ENCODE data around the gene HMGB3.

- TF ChIP-seq POLR2AphosphoS5 (IDR thresholded peaks at IDR 0.05; ENCODE audit: low read depth, low read length) (no peak), CTCF (IDR thresholded peaks at IDR 0.05) (no peak), REST (IDR thresholded peaks at IDR 0.05; ENCODE audit: insufficient read depth in 1 of 2, low read depth in 2 of 2, low read length in 1 of 2) (no peak), TCF7L2 (IDR thresholded peaks at IDR 0.05; ENCODE audit: low read depth, low read length) (no peak), SIN3A (IDR thresholded peaks at IDR 0.05; ENCODE audit: borderline replicate concordance, insufficient read depth, low read depth, low read length) (no peak)
Measured at GRCh38 chrX:150977411-150978162, 5.5 kb upstream of the HMGB3 start.
